Calu3 (cell line): ENCODE measurements around the gene SSB. TPM values are rescaled to one million over a fixed set of nuclear protein-coding genes. Genes with fewer than 3 reads are reported as not detected.

Experiments
- BruUV-seq: library from RNA; stranded (reverse); fragments of 400-500 nt; replicated peaks from 2 replicates; lab custom pipeline; 2021; lab: Mats Ljungman, UMichigan
- CTCF ChIA-PET: fragments of 300-600 bp; sonication (Branson Sonifier 250); formaldehyde crosslinking; loops from one replicate; lab custom pipeline; 2022; ENCODE audit warnings: antibody characterized with exemption; lab: Charles Lee
- DNase-seq: peaks from one replicate; pipeline ENCODE4 v3.0.0; 2022
- H3K27ac Mint-ChIP-seq: one replicate; pipeline ENCODE4 v1.8.0; 2022; ENCODE audit warnings: mixed read lengths; ENCODE audit not compliant: unreplicated experiment
- H3K27me3 Mint-ChIP-seq: one replicate; pipeline ENCODE4 v1.8.0; 2022; ENCODE audit warnings: mixed read lengths; ENCODE audit not compliant: unreplicated experiment
- H3K36me3 Mint-ChIP-seq: one replicate; pipeline ENCODE4 v1.8.0; 2022; ENCODE audit warnings: mild to moderate bottlenecking, moderate library complexity, mixed read lengths; ENCODE audit not compliant: insufficient read depth, unreplicated experiment
- H3K4me1 Mint-ChIP-seq: one replicate; pipeline ENCODE4 v1.8.0; 2022; ENCODE audit warnings: mild to moderate bottlenecking, low read depth, mixed read lengths; ENCODE audit not compliant: unreplicated experiment
- H3K4me3 Mint-ChIP-seq: one replicate; pipeline ENCODE4 v1.8.0; 2022; ENCODE audit warnings: mild to moderate bottlenecking, low read depth, moderate library complexity, mixed read lengths; ENCODE audit not compliant: unreplicated experiment
- H3K9me3 Mint-ChIP-seq: one replicate; pipeline ENCODE4 v1.8.0; 2022; ENCODE audit warnings: low read depth, mixed read lengths; ENCODE audit not compliant: unreplicated experiment
- CTCF ChIP-seq: fragments of 200-600 bp; IDR thresholded peaks from one replicate; pipeline ENCODE4 v1.8.0; 2022; ENCODE audit warnings: antibody characterized with exemption; ENCODE audit not compliant: unreplicated experiment
- intact Hi-C: fragments of 100-400 bp; cut with micrococcal nuclease; formaldehyde crosslinking; loops from one replicate; pipeline ENCODE4 v1.10.0; 2022; ENCODE audit not compliant: unreplicated experiment
- total RNA-seq: library from RNA; stranded (reverse); gene quantifications from 2 replicates; pipeline ENCODE4 v1.2.3, GENCODE V29; 2022

SSB gene
- total RNA-seq, 1 experiment from 2014 or later: 143 TPM

- Mint-ChIP-seq H3K27ac (peak overlapping the region; percentile 79), H3K4me3 (peak overlapping the region; percentile 22), H3K36me3 (no peaks in the 10 kb centered on the region), H3K27me3 (no peaks in the 10 kb centered on the region), H3K4me1 (peaks cover 38% of the 10 kb centered on the region), H3K9me3 (no peaks in the 10 kb centered on the region)
- CTCF ChIA-PET: no interaction called here
- no peak for TF ChIP-seq CTCF
- intact Hi-C loops: no loop called here
- DNase-seq: peak; percentile 44
- BruUV-seq: no TSS peak
Measured at GRCh38 chr2:169761970-169762292, 36.7 kb upstream of the SSB start.

- no peak for TF ChIP-seq CTCF
- CTCF ChIA-PET: no interaction called here
- Mint-ChIP-seq H3K27me3 (no peaks in the 10 kb centered on the region), H3K4me1 (peaks cover 39% of the 10 kb centered on the region), H3K27ac (peak overlapping the region; percentile 54), H3K9me3 (no peaks in the 10 kb centered on the region), H3K36me3 (no peaks in the 10 kb centered on the region), H3K4me3 (no peak overlapping the region)
- peak; percentile 38 for DNase-seq
- intact Hi-C loops: no loop called here
- BruUV-seq: no TSS peak
Measured at GRCh38 chr2:169765523-169765922, 33.1 kb upstream of the SSB start.

- DNase-seq: peak; percentile 67
- TF ChIP-seq CTCF: peak; percentile 57
- H3K4me3 Mint-ChIP-seq: peak overlapping the region; percentile 3
- CTCF ChIA-PET: interaction anchor here (0.6 kb wide), 1 partner anchor 659 kb away, joined by 4 read pairs; no protein-coding TSS in a partner anchor
- intact Hi-C loops: no loop called here
- H3K9me3 Mint-ChIP-seq: no peaks in the 10 kb centered on the region
- BruUV-seq: no TSS peak
- H3K27ac Mint-ChIP-seq: no peak overlapping the region
- H3K27me3 Mint-ChIP-seq: no peaks in the 10 kb centered on the region
- peaks cover 25% of the 10 kb centered on the region for H3K4me1 Mint-ChIP-seq
- H3K36me3 Mint-ChIP-seq: no peaks in the 10 kb centered on the region
Measured at GRCh38 chr2:169767243-169767888, 31.3 kb upstream of the SSB start.

- Mint-ChIP-seq H3K4me3 (no peak overlapping the region), H3K27ac (no peak overlapping the region), H3K9me3 (no peaks in the 10 kb centered on the region), H3K4me1 (peaks cover 14% of the 10 kb centered on the region), H3K27me3 (no peaks in the 10 kb centered on the region), H3K36me3 (no peaks in the 10 kb centered on the region)
- no peak for DNase-seq
- intact Hi-C loops: no loop called here
- no peak for TF ChIP-seq CTCF
- CTCF ChIA-PET: no interaction called here
- no TSS peak for BruUV-seq
Measured at GRCh38 chr2:169768262-169768995, 30.2 kb upstream of the SSB start.
